Hepatocyte (in vitro differentiated cells): Measurements from ENCODE around the gene KLF2.

ENCODE experiments used
- CTCF ChIP-seq: fragments of 200-600 bp; sonication (generic); IDR thresholded peaks from 2 replicates; pipeline ENCODE4 v1.5.1; 2016; ENCODE audit warnings: antibody characterized with exemption, mild to moderate bottlenecking; ENCODE audit not compliant: poor library complexity
- EZH2 ChIP-seq: fragments of 200-600 bp; sonication (generic); IDR thresholded peaks from 2 replicates; pipeline ENCODE4 v1.6.1; 2016; ENCODE audit warnings: antibody characterized with exemption, mild to moderate bottlenecking, borderline replicate concordance
- EZH2phosphoT487 ChIP-seq: fragments of 200-600 bp; sonication (generic); IDR thresholded peaks from one replicate; pipeline ENCODE4 v1.6.1; 2018; ENCODE audit warnings: antibody characterized with exemption, mild to moderate bottlenecking, low read depth, moderate library complexity; ENCODE audit not compliant: unreplicated experiment, severe bottlenecking

GRCh38 chr19:16340092-16340491 lies 15.5 kb downstream of the KLF2 start:
- no peak for TF ChIP-seq CTCF
- no peak for TF ChIP-seq EZH2phosphoT487
- no peak for TF ChIP-seq EZH2
